ENCODE results near the gene C2CD2. TPM values are rescaled to one million over a fixed set of nuclear protein-coding genes. Genes with fewer than 3 reads are reported as not detected.
"Not testable (repeated sequence)": the region's sequence is repeated elsewhere in the genome, so short reads cannot be mapped to it uniquely, and the experiment has no call there.

Gene C2CD2
- total RNA-seq, 1 donor from 2014 or later, result 23.8 TPM

- no peaks in the 10 kb centered on the region for H3K9me3 ChIP-seq
- H3K27ac ChIP-seq, result no peak overlapping the region
- no peak overlapping the region for H3K4me3 ChIP-seq
- no peaks in the 10 kb centered on the region for H3K27me3 ChIP-seq (ENCODE audit: low read depth)
- peaks cover 29% of the 10 kb centered on the region for H3K36me3 ChIP-seq
- no peak for DNase-seq
- intact Hi-C loops (cut with DNase I), result no loop called here
- TF ChIP-seq, protein P1, sequence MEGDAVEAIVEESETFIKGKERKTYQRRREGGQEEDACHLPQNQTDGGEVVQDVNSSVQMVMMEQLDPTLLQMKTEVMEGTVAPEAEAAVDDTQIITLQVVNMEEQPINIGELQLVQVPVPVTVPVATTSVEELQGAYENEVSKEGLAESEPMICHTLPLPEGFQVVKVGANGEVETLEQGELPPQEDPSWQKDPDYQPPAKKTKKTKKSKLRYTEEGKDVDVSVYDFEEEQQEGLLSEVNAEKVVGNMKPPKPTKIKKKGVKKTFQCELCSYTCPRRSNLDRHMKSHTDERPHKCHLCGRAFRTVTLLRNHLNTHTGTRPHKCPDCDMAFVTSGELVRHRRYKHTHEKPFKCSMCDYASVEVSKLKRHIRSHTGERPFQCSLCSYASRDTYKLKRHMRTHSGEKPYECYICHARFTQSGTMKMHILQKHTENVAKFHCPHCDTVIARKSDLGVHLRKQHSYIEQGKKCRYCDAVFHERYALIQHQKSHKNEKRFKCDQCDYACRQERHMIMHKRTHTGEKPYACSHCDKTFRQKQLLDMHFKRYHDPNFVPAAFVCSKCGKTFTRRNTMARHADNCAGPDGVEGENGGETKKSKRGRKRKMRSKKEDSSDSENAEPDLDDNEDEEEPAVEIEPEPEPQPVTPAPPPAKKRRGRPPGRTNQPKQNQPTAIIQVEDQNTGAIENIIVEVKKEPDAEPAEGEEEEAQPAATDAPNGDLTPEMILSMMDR (IDR thresholded peaks at IDR 0.05), result no peak
- ATAC-seq, result no peak
- no peaks in the 10 kb centered on the region for H3K4me1 ChIP-seq
Observed at GRCh38 chr21:41997657-41998056, 43.8 kb upstream of the C2CD2 start.

DNA sequence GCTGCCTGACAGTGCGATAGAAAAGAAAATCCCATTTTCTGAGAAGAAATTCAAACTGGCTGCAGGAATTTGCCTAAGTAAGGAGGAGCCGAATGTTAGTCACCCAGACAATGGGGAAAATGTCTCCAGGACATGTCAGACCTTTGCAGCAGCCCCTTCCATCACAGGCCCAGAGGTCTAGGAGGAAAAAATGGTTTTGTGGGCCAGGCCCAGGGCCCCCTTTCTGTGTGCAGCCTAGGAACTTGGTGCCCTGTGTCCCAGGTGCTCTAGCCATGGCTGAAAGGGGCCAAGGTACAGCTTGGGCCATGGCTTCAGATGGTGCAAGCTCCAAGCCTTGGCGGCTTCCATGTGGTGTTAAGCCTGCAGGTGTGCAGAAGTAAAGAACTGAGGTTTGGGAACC lies 41.8 kb upstream of the C2CD2 start:
- no peak overlapping the region for H3K27ac ChIP-seq
- DNase-seq (no peak), ATAC-seq (no peak)
- TF ChIP-seq, protein P1 (IDR thresholded peaks at IDR 0.05), result no peak
- H3K4me1 ChIP-seq, result no peaks in the 10 kb centered on the region
- H3K4me3 ChIP-seq, result no peak overlapping the region
- no peaks in the 10 kb centered on the region for H3K27me3 ChIP-seq (ENCODE audit: low read depth)
- no peaks in the 10 kb centered on the region for H3K9me3 ChIP-seq
- intact Hi-C loops (cut with DNase I), result no loop called here
- peaks cover 44% of the 10 kb centered on the region for H3K36me3 ChIP-seq

DNA sequence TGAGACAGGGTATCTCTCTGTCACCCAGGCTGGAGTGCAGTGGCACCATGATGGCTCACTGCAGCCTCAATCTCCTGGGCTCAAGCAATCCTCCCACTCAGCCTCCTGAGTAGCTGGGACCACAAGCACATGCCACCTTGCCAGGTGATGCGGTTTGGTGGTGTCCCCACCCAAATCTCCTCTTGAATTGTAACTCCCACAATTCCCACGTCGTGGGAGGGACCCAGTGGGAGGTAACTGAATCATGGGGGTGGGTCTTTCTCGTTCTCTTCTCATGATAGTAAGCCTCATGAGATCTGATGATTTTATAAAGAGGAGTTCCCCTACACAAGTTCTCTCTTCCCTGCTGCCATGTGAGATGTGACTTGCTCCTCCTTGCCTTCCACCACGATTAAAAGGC lies 40.8 kb upstream of the C2CD2 start:
- H3K27me3 ChIP-seq (ENCODE audit: low read depth); intact Hi-C loops (cut with DNase I); H3K4me1 ChIP-seq; H3K4me3 ChIP-seq; ATAC-seq; H3K27ac ChIP-seq; H3K9me3 ChIP-seq; DNase-seq: not testable (repeated sequence)
- H3K36me3 ChIP-seq, result peaks cover 38% of the 10 kb centered on the region

- Histone ChIP-seq H3K27ac (no peak overlapping the region), H3K36me3 (peaks cover 36% of the 10 kb centered on the region), H3K27me3 (ENCODE audit: low read depth) (no peaks in the 10 kb centered on the region), H3K9me3 (no peaks in the 10 kb centered on the region), H3K4me1 (no peaks in the 10 kb centered on the region), H3K4me3 (no peak overlapping the region)
- intact Hi-C loops (cut with DNase I), result no loop called here
- ATAC-seq, result no peak
- TF ChIP-seq, protein P1 (IDR thresholded peaks at IDR 0.05), result no peak
- no peak for DNase-seq
Observed at GRCh38 chr21:41993744-41994143, 39.9 kb upstream of the C2CD2 start.

- Histone ChIP-seq H3K36me3 (peaks cover 36% of the 10 kb centered on the region), H3K4me3 (no peak overlapping the region), H3K27me3 (ENCODE audit: low read depth) (no peaks in the 10 kb centered on the region), H3K27ac (no peak overlapping the region), H3K4me1 (no peaks in the 10 kb centered on the region), H3K9me3 (no peaks in the 10 kb centered on the region)
- ATAC-seq (no peak), DNase-seq (no peak)
- TF ChIP-seq, protein P1 (IDR thresholded peaks at IDR 0.05), result no peak
- intact Hi-C loops (cut with DNase I), result no loop called here
Observed at GRCh38 chr21:41992576-41992975, 38.8 kb upstream of the C2CD2 start.

- DNase-seq (no peak), ATAC-seq (no peak)
- Histone ChIP-seq H3K9me3 (no peaks in the 10 kb centered on the region), H3K4me1 (no peaks in the 10 kb centered on the region), H3K36me3 (peaks cover 36% of the 10 kb centered on the region), H3K27me3 (ENCODE audit: low read depth) (no peaks in the 10 kb centered on the region), H3K27ac (no peak overlapping the region), H3K4me3 (no peak overlapping the region)
- TF ChIP-seq, protein P1 (IDR thresholded peaks at IDR 0.05), result no peak
- intact Hi-C loops (cut with DNase I), result no loop called here
Observed at GRCh38 chr21:41991659-41992058, 37.8 kb upstream of the C2CD2 start.
